Caki2 (cell line): Measurements from ENCODE around the gene DIRAS3. TPM values are rescaled to one million over a fixed set of nuclear protein-coding genes. Genes with fewer than 3 reads are reported as not detected.
"Not testable (repeated sequence)": the region's sequence is repeated elsewhere in the genome, so short reads cannot be mapped to it uniquely, and the experiment has no call there.

Experiments used
- DNase-seq: peaks from one replicate; pipeline ENCODE4 v3.0.0-alpha.2; 2015; ENCODE audit warnings: low read depth
- in situ Hi-C: cut with HindIII; loops from 2 replicates; pipeline ENCODE4 v1.10.0; 2016; ENCODE audit warnings: low sequenced_read_pairs, low pct_unique_long_range_greater_than_20kb, mixed read lengths
- total RNA-seq: library from RNA; depleted of rRNA; stranded (reverse); fragments of >200 nt; shearing (Covaris generic); gene quantifications from 2 replicates; pipeline ENCODE4 v1.2.3, GENCODE V29; 2014; ENCODE audit warnings: low replicate concordance; rRNA removed

The DIRAS3 gene
- total RNA-seq, 1 experiment from 2014 or later = not detected

DNA sequence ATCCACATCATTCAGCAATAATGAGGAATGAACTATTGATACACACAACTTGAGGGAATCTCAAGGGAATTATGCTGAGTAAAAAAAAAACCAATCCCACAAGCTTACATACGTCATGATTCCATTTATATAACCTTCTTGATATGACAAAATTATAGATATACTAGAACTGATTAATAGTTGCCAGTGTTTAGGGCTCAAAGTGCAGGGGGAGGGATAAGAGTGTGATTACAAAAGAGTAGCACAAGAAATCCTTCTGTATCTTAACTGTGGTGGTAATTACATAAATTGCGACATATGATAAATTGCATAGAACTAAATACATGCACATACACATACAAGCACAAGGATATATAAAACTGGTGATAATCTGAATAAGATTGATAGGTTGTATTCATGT, 13.5 kb downstream of the DIRAS3 start:
- in situ Hi-C loops = no loop called here
- no peak for DNase-seq

DNA sequence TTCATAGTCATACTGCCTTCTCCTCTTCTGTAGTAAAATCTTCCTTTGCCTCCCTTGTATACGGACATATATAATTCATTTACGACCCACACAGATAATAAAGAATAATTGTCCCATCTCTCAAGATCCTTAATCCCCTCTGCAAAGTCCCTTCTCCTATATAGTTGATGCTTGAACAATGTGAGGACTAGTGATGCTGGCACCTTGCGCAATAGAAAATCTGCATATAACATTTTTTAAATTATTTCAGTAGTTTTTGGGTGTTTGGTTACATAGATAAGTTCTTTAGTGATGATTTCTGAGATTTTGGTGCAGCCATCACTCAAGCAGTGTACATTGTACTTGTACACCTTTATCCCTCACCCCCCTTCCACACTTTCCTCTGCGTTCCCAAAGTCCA, 21.0 kb downstream of the DIRAS3 start:
- no peak for DNase-seq
- in situ Hi-C loops = no loop called here

DNA sequence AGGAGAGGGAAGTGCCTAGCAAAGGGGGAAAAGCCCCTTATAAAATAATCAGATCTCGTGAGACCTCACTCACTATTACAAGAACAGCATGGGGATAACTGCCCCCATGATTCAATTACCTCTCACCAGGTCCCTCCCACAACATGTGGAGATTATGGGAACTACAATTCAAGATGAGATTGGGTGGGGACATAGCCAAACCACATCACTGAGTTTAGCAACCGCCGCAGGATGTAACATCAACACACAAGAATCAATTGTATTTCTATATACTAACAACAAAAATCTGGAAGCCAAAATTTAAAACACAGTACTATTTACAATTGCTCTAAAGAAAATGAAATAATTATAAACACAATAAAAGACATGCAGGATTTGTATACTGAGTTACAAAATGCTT, 21.9 kb downstream of the DIRAS3 start:
- in situ Hi-C loops = no loop called here
- no peak for DNase-seq

DNA sequence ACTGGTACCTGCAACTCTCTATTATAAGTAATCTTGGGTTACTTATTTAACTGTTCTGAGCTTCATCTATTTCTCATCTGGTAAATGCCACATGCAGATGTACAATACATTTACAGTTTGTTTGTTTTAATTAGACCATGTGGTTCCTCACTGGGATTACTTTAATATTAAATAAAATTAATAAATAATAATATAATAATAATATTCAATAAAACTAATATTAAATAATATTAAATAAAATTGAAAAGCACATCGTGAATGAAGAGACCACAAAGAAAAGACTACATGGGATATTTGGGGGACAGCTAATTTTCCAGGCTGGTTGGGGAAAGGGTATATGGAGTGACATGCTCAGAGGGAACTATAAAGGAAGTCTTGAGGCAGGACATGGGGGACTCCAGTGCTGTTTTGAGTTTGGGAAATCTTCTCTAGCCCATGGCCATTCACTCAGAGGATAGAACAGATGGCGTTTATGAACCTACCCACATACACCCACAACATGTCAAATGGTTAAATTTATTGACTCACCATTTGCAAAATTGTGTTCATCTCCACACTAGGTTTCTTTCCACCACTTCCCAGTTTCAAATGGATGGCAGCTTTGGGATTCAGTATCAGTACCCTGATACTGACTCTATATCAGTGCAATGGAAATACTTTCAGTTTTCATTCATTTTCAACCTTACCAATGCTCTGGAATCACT, 25.6 kb downstream of the DIRAS3 start:
- in situ Hi-C loops = no loop called here
- no peak for DNase-seq

DNA sequence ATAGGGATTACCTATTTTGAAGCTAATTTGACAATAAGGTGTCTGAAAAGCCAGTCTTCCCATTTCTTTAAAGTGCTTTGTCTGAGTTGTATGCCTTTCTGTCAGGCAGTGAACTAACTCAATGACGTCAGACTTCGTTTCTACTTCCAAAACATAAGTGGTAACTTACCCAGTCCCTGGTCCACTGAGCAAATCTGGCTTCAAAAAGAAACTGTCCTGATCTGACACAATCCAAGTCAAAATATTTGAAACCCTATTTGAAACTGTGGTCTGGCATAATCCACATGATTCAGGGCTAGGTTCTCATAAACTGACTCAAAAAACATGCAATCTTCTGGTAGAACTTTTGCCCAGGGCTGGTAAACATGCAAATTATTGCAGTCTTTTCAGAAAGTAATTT, 34.0 kb downstream of the DIRAS3 start:
- in situ Hi-C loops = no loop called here
- DNase-seq = no peak

DNA sequence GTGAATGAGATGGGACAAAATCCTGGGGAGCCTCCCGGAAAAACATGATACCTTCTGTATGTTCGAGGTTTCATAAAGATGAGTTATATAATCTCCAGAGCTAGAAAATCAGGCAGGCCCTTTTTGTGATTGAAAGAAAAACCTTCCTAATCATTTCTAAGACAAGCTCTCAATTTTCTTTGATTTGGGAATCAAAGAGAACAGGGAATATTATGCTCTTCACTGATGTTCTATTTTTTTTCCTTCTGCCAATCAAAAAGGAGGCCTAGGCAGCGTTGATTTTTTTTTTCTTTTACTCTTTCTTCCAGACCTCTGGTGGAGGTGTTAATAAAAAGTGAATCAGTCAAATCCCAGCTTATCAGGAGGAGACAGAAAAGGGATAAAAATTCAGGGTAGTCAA, 34.5 kb downstream of the DIRAS3 start:
- no peak for DNase-seq
- in situ Hi-C loops = no loop called here

DNA sequence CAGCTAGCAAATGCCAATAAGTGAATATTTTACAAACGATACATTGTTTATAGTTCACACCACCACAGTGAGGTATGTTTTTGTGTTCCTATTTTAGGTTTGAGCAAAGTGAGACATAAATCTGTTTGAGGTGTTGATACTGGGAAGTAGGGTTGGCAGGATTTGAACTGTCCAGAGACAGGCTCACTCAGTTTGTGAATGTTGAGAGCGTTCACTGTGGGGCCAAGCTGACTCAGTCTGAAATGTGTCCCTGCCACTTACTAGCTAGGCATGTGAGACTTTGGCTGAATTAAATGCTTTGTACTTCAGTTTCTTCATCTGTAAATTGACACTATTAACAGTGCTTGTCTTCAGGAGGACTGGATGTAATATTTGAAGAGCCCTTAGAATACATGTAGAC, 35.1 kb downstream of the DIRAS3 start:
- in situ Hi-C loops = no loop called here
- no peak for DNase-seq

DNA sequence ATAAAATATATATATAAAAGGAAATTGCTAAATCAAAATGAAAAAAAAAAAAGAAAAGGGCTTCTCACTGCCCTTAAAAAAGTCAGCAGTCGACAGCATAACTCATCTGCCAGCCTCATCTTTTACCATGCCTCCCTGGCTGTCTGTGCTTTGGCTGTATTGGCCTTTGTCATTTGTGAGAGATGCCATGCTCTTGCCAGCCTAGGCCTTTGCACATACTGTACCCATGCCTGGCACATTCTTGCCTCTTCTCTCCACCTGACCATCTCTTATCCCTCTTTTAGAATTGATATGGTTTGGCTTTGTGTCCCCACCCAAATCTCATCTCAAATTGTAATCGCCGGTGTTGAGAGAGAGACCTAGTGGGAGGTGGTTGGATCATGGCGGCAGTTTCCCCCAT, 37.1 kb downstream of the DIRAS3 start:
- in situ Hi-C loops = no loop called here
- no peak for DNase-seq

DNA sequence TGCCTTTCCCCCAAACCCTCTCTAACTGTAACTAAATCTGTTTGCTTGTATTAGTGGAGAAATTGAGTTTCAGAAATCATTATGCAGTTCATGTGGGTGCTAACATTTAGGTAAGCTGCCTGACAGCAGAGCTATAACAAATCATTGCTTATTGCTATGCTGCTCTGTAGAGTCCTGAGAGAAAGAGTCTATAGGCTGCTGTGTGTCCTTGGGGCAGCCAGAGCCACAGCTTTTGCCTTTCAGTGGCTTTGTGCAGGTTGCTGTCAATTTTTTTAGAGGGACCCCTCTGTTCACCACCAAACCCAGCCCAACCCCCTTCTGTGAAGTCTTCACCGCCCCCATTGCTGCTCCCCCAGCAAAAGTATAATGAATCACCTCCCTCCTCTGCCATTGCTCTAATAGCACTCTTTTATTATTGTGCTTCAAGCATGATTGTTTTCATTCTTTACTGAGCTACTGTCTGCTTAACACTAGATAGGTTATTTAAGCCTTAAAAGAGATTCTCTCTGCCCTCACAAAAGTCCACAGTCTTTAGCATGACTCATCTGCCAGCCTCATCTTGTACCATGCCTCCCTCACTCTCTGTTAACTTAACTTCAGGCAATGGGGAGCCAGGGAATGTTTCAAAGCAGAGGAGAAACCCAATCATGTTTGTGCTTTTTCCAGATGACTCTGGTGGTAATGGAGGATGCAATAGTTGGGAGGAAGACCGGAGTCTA, 38.6 kb downstream of the DIRAS3 start:
- no peak for DNase-seq
- in situ Hi-C loops = no loop called here

DNA sequence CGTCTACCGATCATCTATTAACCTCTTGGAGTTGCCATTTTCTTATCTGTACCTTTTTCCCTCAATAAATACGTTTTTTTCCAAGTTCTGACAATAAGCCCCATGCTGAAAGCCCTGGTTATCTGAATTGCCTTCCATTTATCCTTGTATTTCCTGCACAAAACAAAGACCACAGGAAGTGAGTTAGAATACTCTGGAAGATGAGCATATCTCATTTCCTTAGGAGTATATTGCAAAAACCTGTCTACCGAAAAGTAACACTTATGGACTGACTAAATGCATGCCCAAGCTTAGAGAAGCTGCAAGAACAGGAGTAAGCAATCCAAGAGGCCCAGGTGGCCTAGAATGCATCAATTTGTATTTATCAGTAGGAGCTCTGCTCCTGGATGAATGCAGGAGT, 39.9 kb downstream of the DIRAS3 start:
- no peak for DNase-seq
- in situ Hi-C loops = no loop called here

DNA sequence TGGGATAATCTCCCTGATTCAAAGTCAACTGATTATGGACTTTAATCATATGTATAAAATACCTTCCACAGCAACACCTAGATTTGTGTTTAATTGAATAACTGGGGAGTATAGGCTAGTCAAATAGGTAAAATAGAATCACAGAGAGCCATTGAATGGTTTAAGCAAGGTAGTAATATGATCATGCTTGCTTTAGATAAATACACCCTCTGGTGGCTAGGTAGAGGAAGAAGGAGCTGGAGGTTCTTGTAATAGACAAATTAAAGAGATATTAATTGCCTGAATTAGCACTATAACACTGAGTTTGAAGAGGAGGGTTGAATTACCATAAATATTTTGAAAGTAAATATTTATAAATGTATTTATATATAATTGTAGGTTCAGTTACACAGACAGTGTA, 40.3 kb downstream of the DIRAS3 start:
- DNase-seq = no peak
- in situ Hi-C loops = no loop called here

DNA sequence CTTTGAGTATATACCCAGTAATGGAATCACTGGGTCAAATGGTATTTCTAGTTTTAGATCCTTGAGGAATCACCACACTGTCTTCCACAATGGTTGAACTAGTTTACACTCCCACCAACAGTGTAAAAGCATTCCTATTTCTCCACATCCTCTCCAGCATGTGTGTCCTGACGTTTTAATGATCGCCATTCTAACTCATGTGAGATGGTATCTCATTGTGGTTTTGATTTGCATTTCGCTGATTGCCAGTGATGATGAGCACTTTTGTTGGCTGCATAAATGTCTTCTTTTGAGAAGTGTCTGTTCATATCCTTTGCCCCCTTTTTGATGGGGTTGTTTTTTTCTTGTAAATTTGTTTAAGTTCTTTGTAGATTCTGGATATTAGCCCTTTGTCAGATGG, 46.8 kb downstream of the DIRAS3 start:
- DNase-seq, in situ Hi-C loops: not testable (repeated sequence)

DNA sequence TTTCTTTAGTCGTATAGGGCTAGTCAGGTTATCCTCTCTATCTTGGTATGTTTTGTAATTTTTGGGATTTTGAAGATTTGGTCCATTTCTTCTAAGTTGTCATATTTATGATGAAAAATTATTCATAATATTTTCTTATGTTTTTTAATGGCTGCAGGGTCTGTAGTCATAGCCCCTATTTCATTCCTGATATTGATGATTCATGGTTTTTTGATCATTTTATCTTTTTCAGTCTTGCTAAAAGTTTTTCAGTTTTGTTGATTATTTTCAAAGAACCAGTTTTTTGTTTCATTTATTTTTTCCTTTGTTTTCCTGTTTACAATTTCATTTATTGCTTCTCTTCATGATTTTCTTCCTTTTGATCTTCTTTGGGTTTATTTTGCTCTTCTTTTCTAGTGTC, 50.2 kb downstream of the DIRAS3 start:
- no peak for DNase-seq
- in situ Hi-C loops = no loop called here

DNA sequence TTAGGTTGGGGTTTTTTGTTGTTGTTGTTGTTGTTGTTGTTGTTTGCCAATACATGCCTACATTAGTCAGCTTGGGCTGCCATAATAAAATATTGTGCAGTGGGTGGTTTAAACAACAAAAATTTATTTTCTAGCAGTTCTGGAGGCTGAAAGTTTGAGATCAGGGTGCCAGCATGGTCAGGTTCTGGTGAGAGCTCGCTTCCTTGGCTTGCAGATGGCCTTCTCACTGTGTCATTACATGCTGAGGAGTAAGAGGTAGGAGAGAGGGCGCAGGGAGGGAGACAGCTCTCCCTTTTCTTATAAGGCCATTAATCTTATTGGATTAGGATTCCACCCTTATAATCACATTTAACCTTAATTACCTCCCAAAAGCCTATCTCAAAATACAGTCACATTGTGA, 52.7 kb downstream of the DIRAS3 start:
- in situ Hi-C loops = no loop called here
- DNase-seq = no peak

Other genes starting within 250 kb of the DIRAS3 start
- gene GNG12, start 217.2 kb downstream of the DIRAS3 start, total RNA-seq = 41.9 and 60.4 TPM in 2 replicates
- gene WLS, start 181.9 kb upstream of the DIRAS3 start, total RNA-seq = 3.2 TPM in 1 of 2 replicates, not detected in the other